Stimulated activated CD8-positive, alpha-beta memory T cell treated with anti-CD3 and anti-CD28 coated beads, Interleukin-4, amount 100 ng/mL, for 24 hours (primary cell): ENCODE measurements around the gene NELL2.
"Not testable (repeated sequence)": the region's sequence is repeated elsewhere in the genome, so short reads cannot be mapped to it uniquely, and the experiment has no call there.

Experiments used
- DNase-seq: peaks from one replicate; pipeline ENCODE4 v3.0.0-alpha.2; 2020; ENCODE audit warnings: low read depth

NELL2 gene

DNA sequence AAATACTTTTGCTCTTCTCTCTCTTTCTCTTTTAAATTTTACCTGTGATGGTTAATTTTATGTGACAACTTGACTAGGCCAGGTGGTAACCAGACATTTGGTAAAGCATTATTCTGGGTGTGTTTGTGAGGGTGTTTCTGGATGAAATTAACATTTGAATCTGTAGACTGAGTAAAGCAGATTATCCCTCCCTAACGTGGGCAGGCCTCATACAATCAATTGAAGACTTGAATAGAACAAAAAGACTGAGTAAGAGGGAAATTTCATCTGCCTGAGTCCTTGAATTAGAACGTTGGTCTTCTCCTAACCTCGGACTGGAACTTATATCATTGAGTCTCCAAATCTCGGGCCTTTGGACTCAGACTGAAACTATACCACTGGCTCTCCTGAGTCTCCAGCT, 182.1 kb downstream of the NELL2 start:
- DNase-seq: no peak

DNA sequence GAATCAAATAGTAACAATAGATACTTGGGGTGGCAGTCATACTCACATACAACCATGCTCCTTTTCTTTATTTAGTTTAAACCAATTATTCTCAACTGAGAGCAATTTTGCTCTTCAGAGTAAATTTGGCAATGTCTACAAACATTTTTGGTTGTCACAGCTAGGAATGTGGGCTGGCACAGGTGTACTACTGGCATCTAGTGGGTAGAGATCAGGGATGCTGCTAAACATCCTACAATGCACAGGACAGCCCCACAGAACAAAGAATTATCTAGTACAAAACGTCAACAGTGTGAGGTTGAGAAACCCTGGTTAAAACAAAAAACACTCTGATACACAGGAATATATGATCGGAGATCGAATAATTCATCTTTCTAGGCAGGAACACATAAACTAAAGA, 186.5 kb downstream of the NELL2 start:
- no peak for DNase-seq

DNA sequence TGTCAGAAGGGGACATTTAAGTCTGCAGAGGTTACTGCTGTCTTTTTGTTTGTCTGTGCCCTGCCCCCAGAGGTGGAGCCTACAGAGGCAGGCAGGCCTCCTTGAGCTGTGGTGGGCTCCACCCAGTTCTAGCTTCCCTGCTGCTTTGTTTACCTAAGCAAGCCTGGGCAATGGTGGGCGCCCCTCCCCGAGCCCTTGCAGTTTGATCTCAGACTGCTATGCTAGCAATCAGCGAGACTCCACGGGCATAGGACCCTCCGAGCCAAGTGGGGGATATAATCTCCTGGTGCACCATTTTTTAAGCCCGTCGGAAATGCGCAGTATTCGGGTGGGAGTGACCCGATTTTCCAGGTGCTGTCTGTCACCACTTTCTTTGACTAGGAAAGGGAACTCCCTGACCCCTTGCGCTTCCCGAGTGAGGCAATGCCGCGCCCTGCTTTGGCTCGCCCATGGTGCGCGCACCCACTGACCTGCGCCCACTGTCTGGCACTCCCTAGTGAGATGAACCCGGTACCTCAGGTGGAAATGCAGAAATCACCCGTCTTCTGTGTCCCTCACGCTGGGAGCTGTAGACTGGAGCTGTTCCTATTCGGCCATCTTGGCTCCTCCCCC, 189.2 kb downstream of the NELL2 start:
- DNase-seq: not testable (repeated sequence)

DNA sequence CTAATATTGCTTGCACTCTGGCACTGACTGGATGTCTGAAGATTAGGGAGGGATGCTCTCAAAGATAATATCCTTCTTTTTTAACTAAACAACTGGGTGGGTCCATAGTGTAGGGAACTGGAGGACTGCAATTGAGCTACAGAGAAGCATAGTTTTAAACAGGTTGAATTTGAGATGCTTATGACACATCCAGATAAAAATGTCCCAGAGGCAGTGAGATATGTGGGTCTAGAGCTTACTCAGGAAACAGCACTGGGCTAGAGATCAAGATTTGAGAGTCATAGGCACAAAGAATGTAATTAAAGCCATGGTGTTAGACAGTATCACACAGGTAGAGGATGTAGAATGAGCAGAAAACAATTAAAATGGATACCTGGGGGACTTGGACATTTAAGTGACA, 198.4 kb downstream of the NELL2 start:
- no peak for DNase-seq

DNA sequence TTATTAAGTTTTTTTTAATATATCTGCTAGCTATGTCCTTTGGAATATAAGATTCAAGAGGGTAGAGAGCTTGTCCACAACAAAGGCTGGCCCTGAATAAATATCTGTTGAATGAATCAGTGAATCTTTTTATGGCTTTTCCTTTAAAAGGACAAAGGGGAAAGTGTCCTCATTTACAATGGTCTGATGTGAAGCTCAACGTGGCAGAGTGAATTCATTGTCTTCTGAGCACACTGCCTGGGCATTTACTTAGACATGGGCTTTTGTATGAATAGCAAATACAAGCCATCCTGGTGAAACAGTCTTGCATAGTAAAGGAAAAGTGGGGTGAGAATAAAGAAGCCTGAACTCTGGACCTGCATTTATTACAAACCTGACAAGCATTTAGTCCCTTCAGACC, 201.2 kb downstream of the NELL2 start:
- DNase-seq: no peak

DNA sequence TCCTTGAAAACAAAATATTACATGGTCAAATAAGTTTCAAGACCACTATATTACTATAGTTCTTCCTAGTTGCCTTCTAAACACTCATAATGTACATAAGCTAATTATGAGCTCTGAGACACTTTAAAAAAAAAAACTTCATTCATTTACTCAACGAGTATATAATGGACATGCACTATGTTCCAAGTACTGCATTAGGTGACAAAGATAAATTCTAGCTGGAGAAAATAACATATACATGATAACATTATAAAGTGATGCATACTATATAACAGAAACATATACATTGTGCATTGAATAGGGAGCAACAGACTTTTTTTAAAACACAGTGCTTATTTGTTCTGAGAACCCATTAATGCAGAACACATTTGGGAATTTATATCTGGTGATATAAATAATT, 202.3 kb downstream of the NELL2 start:
- DNase-seq: no peak

DNA sequence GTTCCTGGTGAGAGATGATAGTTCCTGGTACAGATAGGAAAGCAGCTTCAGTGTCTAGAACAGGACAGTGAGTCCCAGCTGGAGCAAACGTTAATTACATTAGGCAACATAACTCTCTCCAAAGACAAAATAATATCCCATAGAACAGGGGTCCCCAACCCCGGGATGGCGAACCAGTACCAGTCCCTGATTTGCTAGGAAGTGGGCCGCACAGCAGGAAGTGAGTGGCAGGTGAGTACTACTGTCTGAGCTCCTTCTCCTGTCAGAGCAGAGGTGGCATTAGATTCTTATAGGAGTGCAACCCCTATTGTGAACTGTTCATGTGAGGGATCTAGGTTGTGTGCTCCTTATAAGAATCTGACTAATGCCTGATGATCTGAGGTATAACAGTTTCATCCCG, 204.1 kb downstream of the NELL2 start:
- DNase-seq: no peak

DNA sequence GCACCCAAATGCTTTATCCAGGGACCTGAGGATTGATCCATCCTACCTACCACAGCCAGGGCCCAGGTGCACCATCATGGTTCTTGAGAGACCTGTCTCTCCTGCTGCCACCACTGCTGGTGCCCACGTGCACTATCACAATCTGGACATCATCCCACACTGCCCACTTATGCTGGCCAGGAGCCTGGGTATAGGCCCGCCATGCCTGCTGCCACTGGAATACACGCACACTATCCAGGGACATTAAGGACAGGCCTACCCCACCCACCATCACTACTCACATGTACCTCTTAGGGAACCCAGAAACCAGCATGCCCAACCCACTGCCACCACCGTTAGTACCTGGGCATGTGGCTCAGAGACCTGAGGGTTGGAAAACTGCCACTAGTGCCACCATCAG, 207.7 kb downstream of the NELL2 start:
- DNase-seq: no peak

DNA sequence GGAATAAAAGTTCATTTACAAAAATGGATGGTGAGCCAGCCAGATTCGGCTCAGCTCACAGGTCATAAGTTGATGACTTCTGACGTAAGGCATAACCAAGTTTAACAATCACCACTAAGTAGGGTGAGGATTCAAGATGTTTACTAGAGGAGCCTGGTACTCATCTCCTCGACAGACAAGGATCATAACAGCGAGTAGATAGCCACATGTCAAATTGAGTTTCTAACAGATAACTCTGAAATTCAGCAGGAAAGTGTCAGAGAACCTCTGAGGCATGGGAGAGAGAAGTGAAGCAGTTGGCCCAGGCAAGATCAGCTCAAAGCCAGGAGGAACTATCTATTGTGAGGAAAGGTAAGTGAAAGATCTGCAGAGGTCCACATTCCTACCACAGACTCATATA, 208.7 kb downstream of the NELL2 start:
- no peak for DNase-seq

DNA sequence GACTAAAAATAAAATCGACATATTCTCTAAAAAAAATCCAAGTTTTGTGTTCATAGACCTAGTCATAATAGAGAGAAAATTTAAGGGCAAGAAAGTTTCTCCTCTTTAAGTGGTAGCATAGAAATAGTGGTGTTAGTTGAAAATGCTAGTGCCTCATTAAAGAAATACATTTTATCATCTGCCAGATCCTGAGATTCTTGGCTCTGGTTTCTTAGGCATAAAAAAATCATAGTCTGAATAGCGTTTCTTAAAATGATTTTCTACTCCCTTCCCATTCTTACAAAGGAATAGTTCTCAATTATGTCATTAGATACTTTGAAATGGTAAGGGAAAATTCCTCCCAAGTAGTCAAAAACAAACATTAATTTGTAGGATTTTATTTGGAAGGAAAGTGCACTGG, 212.8 kb downstream of the NELL2 start:
- no peak for DNase-seq

DNA sequence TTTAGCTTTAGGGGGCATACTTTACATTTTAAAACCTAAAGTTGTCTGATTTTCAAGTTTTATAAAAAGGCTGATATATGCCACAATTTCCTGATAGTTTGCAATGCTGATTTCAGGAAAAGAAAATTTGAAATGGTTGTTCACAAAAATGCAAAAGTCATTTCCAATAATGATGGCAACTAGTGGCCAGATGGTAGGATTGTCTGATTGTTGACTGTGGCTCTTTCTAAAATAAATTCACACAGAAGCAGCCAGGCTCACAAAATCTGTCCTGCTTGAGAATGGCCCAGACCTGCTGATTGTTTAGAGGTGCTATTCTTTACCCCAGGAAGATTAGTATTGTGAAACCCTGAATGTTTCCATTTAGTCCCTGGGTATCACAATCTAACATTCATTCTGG, 220.3 kb downstream of the NELL2 start:
- no peak for DNase-seq

DNA sequence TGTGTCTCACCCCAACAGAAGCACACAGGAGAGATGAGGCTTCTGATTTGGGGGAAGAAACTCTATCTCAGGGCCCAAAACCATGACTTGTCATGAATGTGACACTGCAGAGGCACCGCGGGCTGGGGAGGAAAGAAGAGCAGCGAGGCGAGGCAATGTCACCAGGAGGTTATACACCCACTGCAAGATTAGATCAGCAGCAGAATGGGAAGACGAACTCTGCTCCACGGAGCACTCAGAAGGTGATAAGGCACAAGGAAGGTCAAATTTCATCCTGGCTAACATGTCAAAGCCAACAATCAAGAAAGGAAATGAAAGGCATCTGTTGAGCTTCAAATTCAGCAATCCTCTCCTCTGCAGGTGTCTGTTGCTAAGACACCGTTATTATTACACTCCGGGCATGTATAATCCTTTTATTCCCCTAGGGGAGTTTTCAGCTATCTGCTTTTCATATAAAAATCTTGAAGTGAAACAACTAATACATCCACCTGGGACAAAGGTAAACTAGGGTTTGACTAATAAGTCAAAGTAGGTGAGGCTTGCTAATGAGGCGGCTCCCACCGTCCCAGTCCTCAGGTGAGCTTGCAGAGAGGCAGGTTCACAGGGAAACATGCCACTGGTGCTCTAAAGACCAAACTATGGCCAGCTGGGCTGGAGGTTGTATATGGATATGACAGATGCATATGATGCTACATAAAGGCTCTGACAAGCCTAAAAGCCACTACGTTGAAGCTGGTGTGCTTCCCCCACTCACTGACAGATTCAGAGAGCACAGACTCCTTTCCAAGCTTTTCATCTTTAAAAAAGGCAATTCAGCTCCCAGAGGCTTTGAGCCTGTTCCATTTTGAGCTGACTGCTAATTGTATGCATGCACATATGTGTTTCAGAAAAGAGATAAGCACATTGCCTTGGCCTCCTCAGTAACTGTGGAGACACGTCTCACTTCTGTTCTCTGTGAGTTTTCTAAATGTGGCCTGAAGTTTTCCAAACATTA, 221.2 kb downstream of the NELL2 start:
- no peak for DNase-seq

DNA sequence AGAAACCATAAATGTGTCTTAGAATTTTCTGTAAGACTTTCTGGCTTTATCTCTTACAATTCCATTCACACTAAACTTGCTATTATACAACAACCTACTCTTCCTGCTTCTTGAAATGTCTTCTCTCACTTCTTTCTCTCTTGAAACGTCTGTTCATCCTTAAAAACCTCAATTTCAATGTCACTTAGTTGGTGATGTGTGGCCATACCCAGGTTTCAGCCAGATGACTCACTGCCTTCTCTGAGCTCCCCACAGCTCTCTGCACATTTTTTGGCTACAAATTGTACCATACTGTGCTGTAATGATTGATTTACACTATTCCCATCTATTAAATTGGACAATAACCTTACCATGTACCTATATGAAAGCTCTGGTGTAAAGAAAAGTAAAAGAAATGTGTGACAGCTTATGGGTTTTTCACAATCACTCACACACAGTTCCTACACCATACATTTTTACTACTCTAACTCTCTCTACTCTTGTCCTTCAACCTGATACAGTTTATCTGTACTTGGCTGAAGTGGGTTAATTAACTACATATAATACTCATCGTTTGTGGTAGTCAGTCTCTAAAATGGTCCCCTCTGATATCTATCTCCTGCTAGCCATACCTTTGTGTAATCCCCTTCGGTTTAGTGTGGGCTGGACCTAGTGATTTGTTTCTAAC, 222.1 kb downstream of the NELL2 start:
- no peak for DNase-seq

DNA sequence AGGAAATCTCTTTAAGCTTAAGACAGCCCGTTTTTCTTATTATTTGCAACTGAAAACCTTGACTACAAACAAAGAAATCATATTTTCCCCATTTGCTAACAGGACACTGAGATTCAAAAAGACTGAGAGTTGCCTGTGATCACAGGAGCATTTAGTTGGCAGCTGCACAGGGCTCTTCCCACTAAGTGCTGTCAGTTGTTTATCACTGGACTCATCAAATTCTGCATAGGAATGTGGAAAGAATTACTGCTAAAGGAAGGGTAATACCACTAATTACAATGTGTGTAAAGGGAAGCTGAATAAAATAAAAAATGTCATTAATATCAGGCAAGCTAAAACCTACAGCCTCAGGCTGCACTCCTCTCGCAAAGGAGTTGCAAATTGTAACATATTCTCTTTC, 226.4 kb downstream of the NELL2 start:
- DNase-seq: no peak

DNA sequence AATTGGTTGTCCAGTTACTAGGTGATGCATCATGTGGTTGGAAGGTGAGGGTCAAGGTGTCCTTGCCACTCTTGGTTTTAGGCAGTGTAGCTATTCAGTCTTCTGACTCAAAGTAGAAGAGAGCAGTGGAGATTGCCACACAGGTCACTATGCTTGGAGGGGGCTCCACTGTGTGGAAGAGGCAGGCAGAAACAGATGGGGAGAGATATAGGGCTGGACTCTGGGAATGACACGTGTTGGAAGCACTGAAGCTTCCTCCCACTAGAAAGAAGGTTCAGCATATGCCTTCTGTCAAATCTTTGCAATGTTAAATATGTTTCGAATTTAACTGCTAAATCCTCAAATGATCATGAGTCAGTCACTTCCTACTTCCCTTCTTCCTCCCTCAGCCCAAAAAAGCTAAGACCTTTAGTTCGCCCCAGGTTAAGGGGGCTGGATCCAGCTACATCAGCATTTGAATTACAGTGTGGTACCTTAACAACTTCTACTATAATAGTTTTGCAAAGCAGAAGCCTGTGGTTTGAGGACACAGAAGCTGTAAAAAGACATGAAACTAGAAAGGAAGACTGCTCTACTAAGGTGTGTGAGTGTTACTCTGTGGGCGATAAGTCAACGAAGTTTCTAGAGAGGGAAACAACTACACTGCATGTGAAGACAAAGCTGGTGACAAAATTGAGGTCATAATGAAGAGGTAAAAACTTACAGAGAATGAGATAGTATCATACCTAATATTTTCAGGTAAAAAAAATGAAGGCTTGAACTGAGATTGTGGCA, 228.0 kb downstream of the NELL2 start:
- DNase-seq: no peak

DNA sequence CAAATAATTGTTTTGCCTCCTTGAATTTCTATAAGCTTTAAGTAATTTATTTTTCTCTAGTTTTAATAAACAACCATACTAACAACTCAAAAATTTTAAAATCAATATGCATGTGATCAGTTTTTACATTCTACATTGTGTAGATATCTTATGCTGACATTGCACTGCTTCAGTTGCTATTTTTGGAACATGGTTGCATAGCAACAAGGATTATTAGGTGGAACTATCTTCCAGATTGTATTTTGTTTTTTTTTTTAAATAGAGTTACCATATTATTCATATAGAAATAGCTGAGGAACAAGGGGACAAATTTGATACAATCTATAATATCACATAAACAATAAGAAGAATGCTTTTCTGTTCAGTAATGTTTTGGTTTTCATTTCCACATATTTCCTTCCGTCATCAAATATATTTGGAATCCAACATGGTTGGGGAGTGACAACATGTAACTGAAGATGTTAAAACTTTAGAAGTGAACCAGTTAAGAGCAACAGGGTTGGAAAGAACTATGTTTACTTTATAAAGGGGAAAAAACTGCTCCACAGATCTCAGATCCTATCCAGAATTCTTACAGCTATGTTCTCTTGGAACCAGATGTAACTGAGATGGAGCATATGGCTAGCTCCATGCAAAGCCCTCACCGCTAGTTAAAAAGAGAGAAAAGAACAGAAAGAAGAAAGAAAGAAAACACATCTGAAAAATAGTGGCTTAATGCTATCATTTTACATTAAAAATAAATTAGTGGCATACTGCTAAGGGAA, 235.5 kb downstream of the NELL2 start:
- DNase-seq: no peak

DNA sequence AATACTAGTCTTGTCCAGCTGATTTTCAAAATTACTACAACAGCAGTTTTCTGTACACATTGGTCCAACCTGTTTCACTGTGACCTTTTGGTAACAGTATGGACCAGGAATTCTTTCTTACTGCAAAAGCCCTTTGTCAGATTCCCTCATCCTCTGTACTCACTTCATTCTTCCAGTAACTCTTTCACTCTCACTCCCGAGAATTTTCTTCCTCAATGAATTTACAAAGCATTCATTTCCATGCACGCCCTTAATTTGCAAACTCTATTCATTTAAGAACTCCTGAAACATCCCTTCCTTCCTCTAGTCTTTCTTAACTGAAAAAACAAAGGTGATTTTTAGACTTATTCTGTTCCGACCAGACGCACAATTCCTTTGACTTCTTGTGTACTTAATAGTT, 238.2 kb downstream of the NELL2 start:
- DNase-seq: no peak

DNA sequence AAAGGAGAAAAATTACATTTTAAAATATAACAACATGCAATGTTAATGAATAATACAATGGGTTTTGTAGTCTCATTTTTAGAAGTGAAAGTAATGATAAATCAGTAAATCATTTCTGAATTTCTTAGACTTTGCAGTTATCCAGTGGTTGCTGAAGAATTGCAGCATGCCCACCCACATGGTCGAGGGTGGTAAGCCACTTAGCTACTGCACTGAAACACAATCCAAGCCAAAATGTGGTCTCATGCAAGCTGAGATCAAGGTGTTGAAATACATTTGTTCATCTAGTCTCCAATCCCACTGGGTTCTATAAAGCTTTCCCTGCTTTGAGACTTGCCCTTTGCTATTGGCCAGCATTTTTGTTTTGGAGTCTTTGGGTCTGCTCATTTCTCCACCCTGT, 247.9 kb downstream of the NELL2 start:
- DNase-seq: no peak

DNA sequence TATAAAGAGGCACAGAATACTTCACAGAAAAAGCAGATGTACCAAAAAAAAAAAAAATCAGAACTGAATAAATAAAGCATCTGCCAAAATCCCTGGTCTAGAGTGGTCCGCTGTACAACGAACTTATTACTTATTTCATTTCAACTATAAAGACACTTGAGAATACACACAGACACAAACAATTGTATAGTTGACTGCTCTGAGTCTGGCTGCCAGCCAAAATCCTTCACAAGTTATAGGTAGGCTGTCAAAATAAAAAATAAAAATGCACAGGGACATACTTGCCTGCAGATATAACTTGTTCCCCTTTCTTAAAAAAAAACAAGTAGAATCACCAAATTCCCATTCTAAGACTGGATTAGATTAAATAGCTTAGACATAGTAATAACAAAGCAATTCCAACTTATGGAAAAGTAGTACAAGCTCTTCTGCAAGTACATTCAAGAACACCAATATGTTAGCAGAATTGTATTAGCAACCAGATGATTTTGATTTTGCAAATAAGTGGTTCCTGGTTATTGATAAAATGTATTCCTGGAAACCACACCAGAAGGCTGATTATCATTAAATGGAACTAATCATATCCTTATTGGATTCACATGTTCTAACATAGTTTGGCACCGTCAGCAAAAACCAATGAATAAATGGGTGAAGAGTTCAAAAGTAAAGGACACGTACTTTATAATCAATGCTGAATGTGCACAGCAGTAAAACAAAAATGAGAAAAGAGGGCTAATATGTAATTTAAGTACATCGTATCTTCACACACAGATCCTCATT, 248.5 kb downstream of the NELL2 start:
- DNase-seq: no peak

DNA sequence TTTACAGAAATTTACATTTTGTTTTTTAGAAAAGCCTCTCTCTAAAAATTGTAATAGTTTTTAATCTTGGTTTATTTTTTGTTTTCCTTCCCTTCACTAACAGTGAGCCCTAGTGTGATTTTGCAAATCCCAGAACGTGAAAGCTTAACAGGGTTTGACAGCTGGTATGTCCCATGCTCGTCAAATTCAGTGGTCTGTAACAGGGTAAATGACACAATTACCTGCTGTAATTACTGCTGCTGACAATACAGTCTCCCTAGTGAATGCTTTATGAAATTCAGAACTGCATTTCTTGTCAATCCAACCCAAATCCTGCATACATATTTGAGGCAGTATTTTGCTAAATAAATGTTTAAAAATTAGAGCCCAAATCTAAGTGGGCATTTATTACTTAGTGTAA, 249.2 kb downstream of the NELL2 start:
- DNase-seq: no peak

DNA sequence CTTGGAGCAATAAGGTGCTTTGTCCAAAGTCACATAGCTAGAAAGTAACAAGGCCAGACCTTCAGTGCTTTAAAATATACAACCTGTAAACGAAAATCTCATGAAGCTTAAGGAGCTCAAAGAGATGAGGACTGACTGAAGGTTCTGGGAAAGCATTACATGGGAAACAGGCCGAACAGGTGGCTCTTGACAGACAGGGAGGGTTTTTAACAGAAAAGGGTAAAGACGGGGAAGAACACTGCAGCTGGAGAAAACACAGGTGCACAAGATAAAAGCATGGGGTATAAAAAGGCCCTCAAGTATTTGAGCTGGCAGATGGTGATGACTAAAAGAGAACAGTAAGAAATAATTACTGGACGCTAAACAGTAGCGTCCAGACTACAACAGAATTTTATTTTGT, 257.2 kb downstream of the NELL2 start:
- no peak for DNase-seq
